ENCODE data around the gene PSMB4. TPM values are rescaled to one million over a fixed set of nuclear protein-coding genes. Genes with fewer than 3 reads are reported as not detected.
"Not testable (repeated sequence)": the region's sequence is repeated elsewhere in the genome, so short reads cannot be mapped to it uniquely, and the experiment has no call there.

PSMB4 gene
- polyA plus RNA-seq, 12 donors = 94.7 to 173 (median 159) TPM; not detected in 1

GRCh38 chr1:151425103-151425502 is 25.7 kb downstream of the PSMB4 start:
- DNase-seq = no peak

GRCh38 chr1:151428068-151428467 is 28.7 kb downstream of the PSMB4 start:
- no peak for DNase-seq

- not testable (repeated sequence) for DNase-seq
Observed at GRCh38 chr1:151433827-151434226, 34.5 kb downstream of the PSMB4 start.

GRCh38 chr1:151435174-151435573 is 35.8 kb downstream of the PSMB4 start:
- DNase-seq = no peak

- no peak for DNase-seq
Observed at GRCh38 chr1:151436985-151437384, 37.6 kb downstream of the PSMB4 start.

GRCh38 chr1:151437396-151437795 is 38.0 kb downstream of the PSMB4 start:
- not testable (repeated sequence) for DNase-seq

GRCh38 chr1:151443846-151444782 is 44.7 kb downstream of the PSMB4 start:
- peak; percentile 55 for DNase-seq

- no peak for DNase-seq
Observed at GRCh38 chr1:151444783-151445177, 45.4 kb downstream of the PSMB4 start.

- no peak for DNase-seq
Observed at GRCh38 chr1:151447696-151448095, 48.3 kb downstream of the PSMB4 start.

Other genes with a start within 250 kb of the PSMB4 start
- 1 to 10 TPM in 10 of 12 donors, not detected in 2; 1.1 to 4.5 (median 1.8) TPM for gene TNFAIP8L2, start 242.9 kb upstream of the PSMB4 start, polyA plus RNA-seq (ENCODE audit: insufficient read length in 12 of 12)
- gene LYSMD1, start 233.7 kb upstream of the PSMB4 start, polyA plus RNA-seq (ENCODE audit: insufficient read length in 12 of 12) = 10 to 100 TPM in 10 of 12 donors, not detected in 2; 10.5 to 13.8 (median 12.0) TPM
- 10 to 100 TPM in 11 of 12 donors, not detected in 1; 23.1 to 54.8 (median 39.1) TPM for gene SCNM1, start 233.4 kb upstream of the PSMB4 start, polyA plus RNA-seq (ENCODE audit: insufficient read length in 12 of 12)
- gene TMOD4, start 223.6 kb upstream of the PSMB4 start, polyA plus RNA-seq (ENCODE audit: insufficient read length in 12 of 12) = 10 to 100 TPM in 9 of 12 donors, 1 to 10 TPM in 1, not detected in 2; 9.8 to 62.2 (median 37.7) TPM
- gene VPS72, start 209.4 kb upstream of the PSMB4 start, polyA plus RNA-seq (ENCODE audit: insufficient read length in 12 of 12) = 10 to 100 TPM in 11 of 12 donors, not detected in 1; 24.7 to 53.6 (median 45.3) TPM
- gene PIP5K1A, start 201.0 kb upstream of the PSMB4 start, polyA plus RNA-seq (ENCODE audit: insufficient read length in 12 of 12) = 10 to 100 TPM in 11 of 12 donors, not detected in 1; 31.0 to 72.1 (median 45.1) TPM
- 100 to 1,000 TPM in 10 of 12 donors, 10 to 100 TPM in 1, not detected in 1; 69.6 to 122 (median 110) TPM for gene PSMD4, start 144.8 kb upstream of the PSMB4 start, polyA plus RNA-seq (ENCODE audit: insufficient read length in 12 of 12)
- gene ZNF687, start 117.3 kb upstream of the PSMB4 start, polyA plus RNA-seq (ENCODE audit: insufficient read length in 12 of 12) = 10 to 100 TPM in 10 of 12 donors, 1 to 10 TPM in 1, not detected in 1; 9.9 to 27.0 (median 12.3) TPM
- 10 to 100 TPM in 11 of 12 donors, not detected in 1; 40.5 to 65.1 (median 50.5) TPM for gene PI4KB, start 72.2 kb upstream of the PSMB4 start, polyA plus RNA-seq (ENCODE audit: insufficient read length in 12 of 12)
- 10 to 100 TPM in 11 of 12 donors, not detected in 1; 19.0 to 33.3 (median 23.9) TPM for gene RFX5, start 52.3 kb upstream of the PSMB4 start, polyA plus RNA-seq (ENCODE audit: insufficient read length in 12 of 12)
- gene SELENBP1, start 26.9 kb upstream of the PSMB4 start, polyA plus RNA-seq (ENCODE audit: insufficient read length in 12 of 12) = 10 to 100 TPM in 11 of 12 donors, not detected in 1; 22.5 to 42.9 (median 28.8) TPM
- gene POGZ, start 59.9 kb downstream of the PSMB4 start, polyA plus RNA-seq (ENCODE audit: insufficient read length in 12 of 12) = 100 to 1,000 TPM in 1 of 12 donors, 10 to 100 TPM in 10, not detected in 1; 49.0 to 118 (median 64.5) TPM
- gene CGN, start 111.8 kb downstream of the PSMB4 start, polyA plus RNA-seq (ENCODE audit: insufficient read length in 12 of 12) = 10 to 100 TPM in 1 of 12 donors, 1 to 10 TPM in 4, under 1 TPM in 6, not detected in 1; 0.71 to 14.9 (median 0.94) TPM
- 10 to 100 TPM in 4 of 12 donors, 1 to 10 TPM in 7, not detected in 1; 7.1 to 22.2 (median 9.0) TPM for gene TUFT1, start 140.7 kb downstream of the PSMB4 start, polyA plus RNA-seq (ENCODE audit: insufficient read length in 12 of 12)
- gene SNX27, start 212.5 kb downstream of the PSMB4 start, polyA plus RNA-seq (ENCODE audit: insufficient read length in 12 of 12) = 10 to 100 TPM in 11 of 12 donors, not detected in 1; 19.3 to 28.0 (median 20.7) TPM